Smooth muscle cell (in vitro differentiated cells): ENCODE results near the gene SLC25A53. TPM values are rescaled to one million over a fixed set of nuclear protein-coding genes. Genes with fewer than 3 reads are reported as not detected.

Experiments
- DNase-seq: peaks from one replicate; lab custom pipeline; 2025; ENCODE audit not compliant: unreplicated experiment; lab: John Stamatoyannopoulos, UW
- H2AFZ ChIP-seq: fragments of 200-600 bp; sonication (generic); 2 replicates; pipeline ENCODE4 v1.6.0; 2016; ENCODE audit warnings: antibody characterized with exemption, low read depth, mild to moderate bottlenecking
- H3F3A ChIP-seq: fragments of 200-600 bp; sonication (generic); 2 replicates; pipeline ENCODE4 v1.6.0; 2017; ENCODE audit warnings: antibody characterized with exemption, low read depth
- H3K27ac ChIP-seq: fragments of 200-600 bp; sonication (generic); 2 replicates; pipeline ENCODE4 v1.5.1; 2016; ENCODE audit warnings: low read depth, mild to moderate bottlenecking
- H3K27me3 ChIP-seq: fragments of 200-600 bp; sonication (generic); 2 replicates; pipeline ENCODE4 v1.6.1; 2016; ENCODE audit warnings: low read depth, mild to moderate bottlenecking
- H3K36me3 ChIP-seq: fragments of 200-600 bp; sonication (generic); 2 replicates; pipeline ENCODE4 v1.5.1; 2016; ENCODE audit warnings: low read depth
- H3K4me1 ChIP-seq: fragments of 200-600 bp; sonication (generic); 2 replicates; pipeline ENCODE4 v1.5.1; 2016; ENCODE audit warnings: low read depth
- H3K4me2 ChIP-seq: fragments of 200-600 bp; sonication (generic); 2 replicates; pipeline ENCODE4 v1.6.0; 2016; ENCODE audit warnings: mild to moderate bottlenecking
- H3K4me3 ChIP-seq: fragments of 200-600 bp; sonication (generic); 2 replicates; pipeline ENCODE4 v1.5.1; 2016; ENCODE audit warnings: mild to moderate bottlenecking
- H3K79me2 ChIP-seq: fragments of 200-600 bp; sonication (generic); 2 replicates; pipeline ENCODE4 v1.6.0; 2016; ENCODE audit warnings: low read depth, mild to moderate bottlenecking
- H3K9ac ChIP-seq: fragments of 200-600 bp; sonication (generic); 2 replicates; pipeline ENCODE4 v1.6.0; 2016; ENCODE audit warnings: low read depth
- H3K9me3 ChIP-seq: fragments of 200-600 bp; sonication (generic); replicated peaks from 2 replicates; pipeline ENCODE4 v1.5.1; 2016; ENCODE audit warnings: low read depth
- H4K20me1 ChIP-seq: fragments of 200-600 bp; sonication (generic); 2 replicates; pipeline ENCODE4 v1.6.0; 2016; ENCODE audit warnings: low read depth
- CTCF ChIP-seq: fragments of 200-600 bp; sonication (generic); IDR thresholded peaks from 2 replicates; pipeline ENCODE4 v1.5.1; 2017; ENCODE audit warnings: borderline replicate concordance, mild to moderate bottlenecking, antibody characterized with exemption; ENCODE audit not compliant: insufficient read depth, poor library complexity, severe bottlenecking
- WGBS: methylation state at CpG from one replicate; pipeline ENCODE4 v1.1.7; 2016; ENCODE audit warnings: low lambda C conversion rate; 5-methylcytosine and 5-hydroxymethylcytosine counted together
- polyA plus RNA-seq: library from polyadenylated mRNA; unstranded; fragments of >200 nt; fragmentation: Nextera tagmentation; extraction: Ambion mirVana; gene quantifications from 2 replicates; pipeline ENCODE4 v1.2.1, GENCODE V29; 2016
- total RNA-seq: library from RNA; depleted of rRNA; stranded (reverse); fragments of >200 nt; gene quantifications from 2 replicates; pipeline ENCODE4 v1.2.3, GENCODE V29; 2014

Gene SLC25A53
- total and polyA plus RNA-seq, 2 experiments from 2014 or later, result 0.18 to 3.4 TPM

GRCh38 chrX:104130808-104131207 lies 26.0 kb downstream of the SLC25A53 start:
- H3K4me3 ChIP-seq, result no peak overlapping the region
- no peaks in the 10 kb centered on the region for H3K36me3 ChIP-seq
- H3K4me2 ChIP-seq, result no peak overlapping the region
- H2AFZ ChIP-seq, result no peak overlapping the region
- 77% methylated on average over 6 of the region's 6 CpGs for WGBS
- TF ChIP-seq CTCF, result no peak
- H3K27ac ChIP-seq, result no peak overlapping the region
- DNase-seq, result no peak
- H3K27me3 ChIP-seq, result no peaks in the 10 kb centered on the region
- no peaks in the 10 kb centered on the region for H3K79me2 ChIP-seq
- H3F3A ChIP-seq, result no peaks in the 10 kb centered on the region
- H3K9me3 ChIP-seq, result no peaks in the 10 kb centered on the region
- no peaks in the 10 kb centered on the region for H4K20me1 ChIP-seq
- H3K4me1 ChIP-seq, result no peaks in the 10 kb centered on the region
- no peak overlapping the region for H3K9ac ChIP-seq

GRCh38 chrX:104126856-104127255 lies 30.0 kb downstream of the SLC25A53 start:
- Histone ChIP-seq H3F3A (no peaks in the 10 kb centered on the region), H3K4me2 (no peak overlapping the region), H3K27me3 (no peaks in the 10 kb centered on the region), H3K4me3 (no peak overlapping the region), H3K79me2 (no peaks in the 10 kb centered on the region), H2AFZ (no peak overlapping the region), H3K4me1 (no peaks in the 10 kb centered on the region), H3K36me3 (no peaks in the 10 kb centered on the region), H3K27ac (no peak overlapping the region), H3K9ac (no peak overlapping the region), H4K20me1 (no peaks in the 10 kb centered on the region), H3K9me3 (no peaks in the 10 kb centered on the region)
- TF ChIP-seq CTCF, result no peak
- 72% methylated on average over 2 of the region's 2 CpGs for WGBS
- no peak for DNase-seq

GRCh38 chrX:104122829-104123228 lies 34.0 kb downstream of the SLC25A53 start:
- TF ChIP-seq CTCF, result no peak
- DNase-seq, result no peak
- H3K9ac ChIP-seq, result no peak overlapping the region
- no peaks in the 10 kb centered on the region for H3K4me1 ChIP-seq
- H4K20me1 ChIP-seq, result no peaks in the 10 kb centered on the region
- WGBS, result 78% methylated on average over 5 of the region's 5 CpGs
- H3K27me3 ChIP-seq, result no peaks in the 10 kb centered on the region
- H3K36me3 ChIP-seq, result no peaks in the 10 kb centered on the region
- H3K4me3 ChIP-seq, result no peak overlapping the region
- no peak overlapping the region for H2AFZ ChIP-seq
- H3K4me2 ChIP-seq, result no peak overlapping the region
- H3K27ac ChIP-seq, result no peak overlapping the region
- no peaks in the 10 kb centered on the region for H3K9me3 ChIP-seq
- H3K79me2 ChIP-seq, result no peaks in the 10 kb centered on the region
- no peaks in the 10 kb centered on the region for H3F3A ChIP-seq

GRCh38 chrX:104118765-104119164 lies 38.0 kb downstream of the SLC25A53 start:
- Histone ChIP-seq H3F3A (no peaks in the 10 kb centered on the region), H3K4me3 (no peak overlapping the region), H2AFZ (no peak overlapping the region), H4K20me1 (no peaks in the 10 kb centered on the region), H3K27ac (no peak overlapping the region), H3K4me1 (no peaks in the 10 kb centered on the region), H3K27me3 (no peaks in the 10 kb centered on the region), H3K36me3 (no peaks in the 10 kb centered on the region), H3K79me2 (no peaks in the 10 kb centered on the region), H3K9ac (no peak overlapping the region), H3K4me2 (no peak overlapping the region), H3K9me3 (no peaks in the 10 kb centered on the region)
- no peak for TF ChIP-seq CTCF
- 55% methylated on average over 1 of the region's 1 CpG for WGBS
- no peak for DNase-seq
